C4-2B (cell line): ENCODE data around the gene PARK7.

ENCODE experiments used
- CTCF ChIP-seq: fragments of 450-650 bp; conservative IDR thresholded peaks from 2 replicates; pipeline ENCODE4 v1.5.1; 2017; ENCODE audit warnings: mild to moderate bottlenecking
- ZFX ChIP-seq: fragments of 450-650 bp; IDR thresholded peaks from 2 replicates; pipeline ENCODE4 v1.6.1; 2017

- TF ChIP-seq CTCF (no peak), ZFX (no peak)
Observed at GRCh38 chr1:7930645-7931445, 30.7 kb upstream of the PARK7 start.
